GM18507 (cell line): ENCODE results near the gene SH3GLB2.

ENCODE experiments used
- DNase-seq: peaks from one replicate; pipeline ENCODE4 v3.0.0; 2011; ENCODE audit warnings: low read depth; ENCODE audit not compliant: insufficient read length; ENCODE audit errors: extremely low spot score
- FAIRE-seq: peaks from 2 replicates; lab custom pipeline; 2011; peaks lifted over from hg19 to GRCh38; lab: Jason Lieb, UNC

The SH3GLB2 gene

GRCh38 chr9:129028192-129028966, at the start of gene SH3GLB2:
Gene SH3GLB2, minus strand, starts transcription at chr9:129028331. Its CDS starts 177 bp downstream, at chr9:129028154.
- DNase-seq (peak; percentile 91), FAIRE-seq (peak; percentile 82)

- DNase-seq (no peak), FAIRE-seq (no peak)
Measured at GRCh38 chr9:129077236-129077635, 49.1 kb upstream of the SH3GLB2 start.

- FAIRE-seq (no peak), DNase-seq (no peak)
Measured at GRCh38 chr9:129076640-129077037, 48.5 kb upstream of the SH3GLB2 start.

GRCh38 chr9:129075996-129076639, 48.0 kb upstream of the SH3GLB2 start:
- DNase-seq: no peak
- FAIRE-seq: no peak

GRCh38 chr9:129074106-129074505, 46.0 kb upstream of the SH3GLB2 start:
- no peak for DNase-seq
- FAIRE-seq: no peak

- DNase-seq (no peak), FAIRE-seq (no peak)
Measured at GRCh38 chr9:129073404-129073803, 45.3 kb upstream of the SH3GLB2 start.

GRCh38 chr9:129072171-129072570, 44.0 kb upstream of the SH3GLB2 start:
- FAIRE-seq: no peak
- no peak for DNase-seq

- no peak for FAIRE-seq
- DNase-seq: no peak
Measured at GRCh38 chr9:129071526-129072126, 43.5 kb upstream of the SH3GLB2 start.

- DNase-seq (no peak), FAIRE-seq (no peak)
Measured at GRCh38 chr9:129070696-129071525, 42.8 kb upstream of the SH3GLB2 start.

GRCh38 chr9:129069862-129070641, 41.9 kb upstream of the SH3GLB2 start:
- DNase-seq (no peak), FAIRE-seq (no peak)

GRCh38 chr9:129068990-129069861, 41.1 kb upstream of the SH3GLB2 start:
- FAIRE-seq (no peak), DNase-seq (peak; percentile 30)

GRCh38 chr9:129068110-129068509, 40.0 kb upstream of the SH3GLB2 start:
- DNase-seq (no peak), FAIRE-seq (no peak)

GRCh38 chr9:129064499-129064908, 36.4 kb upstream of the SH3GLB2 start:
- FAIRE-seq: no peak
- no peak for DNase-seq

- FAIRE-seq (no peak), DNase-seq (no peak)
Measured at GRCh38 chr9:129063061-129063460, 34.9 kb upstream of the SH3GLB2 start.

- FAIRE-seq: no peak
- no peak for DNase-seq
Measured at GRCh38 chr9:129060991-129061390, 32.9 kb upstream of the SH3GLB2 start.

GRCh38 chr9:129059796-129060785, 32.0 kb upstream of the SH3GLB2 start:
- no peak for FAIRE-seq
- DNase-seq: no peak
